K562 (cell line): ENCODE measurements around the gene DDX5. TPM values are rescaled to one million over a fixed set of nuclear protein-coding genes. Genes with fewer than 3 reads are reported as not detected.

Source experiments
- ARNT ChIP-seq, 2 experiments: fragments of 450-650 bp; IDR thresholded peaks; 2 replicates each; pipeline ENCODE4 v1.6.1; 2016; ENCODE audit warnings: mild to moderate bottlenecking in 1 of 2
- BCL6 ChIP-seq: fragments of 250-450 bp; sonication (Bioruptor Pico); IDR thresholded peaks from 2 replicates; pipeline ENCODE4 v1.4.0; 2020
- BDP1 ChIP-seq: IDR thresholded peaks from 3 replicates; pipeline ENCODE4 v1.6.1; 2011; ENCODE audit not compliant: insufficient read length, insufficient read depth
- ELK3 ChIP-seq: fragments of 450-650 bp; formaldehyde crosslinking; IDR thresholded peaks from 2 replicates; pipeline ENCODE4 v1.4.0; 2020; ENCODE audit warnings: mild to moderate bottlenecking
- ESRRB ChIP-seq: fragments of 250-450 bp; sonication (Bioruptor Pico); IDR thresholded peaks from 2 replicates; pipeline ENCODE4 v1.5.0; 2020; ENCODE audit warnings: mild to moderate bottlenecking, moderate library complexity, borderline replicate concordance
- HDAC2 ChIP-seq: fragments of 450-650 bp; IDR thresholded peaks from 2 replicates; pipeline ENCODE4 v1.6.1; 2016; ENCODE audit warnings: mild to moderate bottlenecking
- LCOR ChIP-seq: sonication (generic); formaldehyde crosslinking; IDR thresholded peaks from 2 replicates; pipeline ENCODE4 v1.8.0; 2022; ENCODE audit warnings: mild to moderate bottlenecking, missing genetic modification reagents
- MCM3 ChIP-seq: fragments of 450-650 bp; IDR thresholded peaks from 2 replicates; pipeline ENCODE4 v1.6.1; 2016
- NCOA2 ChIP-seq, 2 experiments: fragments of 450-650 bp; IDR thresholded peaks; 2 replicates each; pipeline ENCODE4 v1.6.1; 2018; ENCODE audit warnings: mild to moderate bottlenecking in 2 of 2, moderate library complexity in 1 of 2; ENCODE audit not compliant: partially characterized antibody in 2 of 2
- NELFE ChIP-seq: IDR thresholded peaks from 2 replicates; pipeline ENCODE4 v1.6.1; 2011; ENCODE audit warnings: mild to moderate bottlenecking; ENCODE audit not compliant: insufficient read depth, insufficient read length
- PCBP2 ChIP-seq: fragments of 200-400 bp; formaldehyde crosslinking; IDR thresholded peaks from 2 replicates; pipeline ENCODE4 v1.6.1; 2018; ENCODE audit warnings: low read length, low read depth, mild to moderate bottlenecking, moderate library complexity; ENCODE audit not compliant: poor library complexity, severe bottlenecking
- PKNOX1 ChIP-seq: fragments of 450-650 bp; IDR thresholded peaks from 2 replicates; pipeline ENCODE4 v1.6.1; 2016
- POLR2G ChIP-seq: fragments of 200-400 bp; formaldehyde crosslinking; IDR thresholded peaks from 2 replicates; pipeline ENCODE4 v1.6.1; 2017; ENCODE audit warnings: low read depth, mild to moderate bottlenecking, antibody characterized with exemption, low read length, moderate library complexity
- POLR2H ChIP-seq: IDR thresholded peaks from 2 replicates; pipeline ENCODE4 v1.6.1; 2016; ENCODE audit warnings: missing genetic modification characterization, low read depth, mild to moderate bottlenecking, control low read depth, missing compliant biosample characterization, moderate library complexity
- PTBP1 ChIP-seq: fragments of 200-400 bp; formaldehyde crosslinking; IDR thresholded peaks from 2 replicates; pipeline ENCODE4 v1.6.1; 2017; ENCODE audit warnings: low read depth, low read length
- SMAD1 ChIP-seq: fragments of 150-350 bp; IDR thresholded peaks from 2 replicates; pipeline ENCODE4 v1.6.1; 2014; ENCODE audit warnings: low read length, low read depth; ENCODE audit not compliant: partially characterized antibody
- SMARCA4 ChIP-seq: fragments of 450-650 bp; IDR thresholded peaks from 2 replicates; pipeline ENCODE4 v1.6.1; 2016
- SP1 ChIP-seq: sonication (generic); formaldehyde crosslinking; IDR thresholded peaks from 2 replicates; pipeline ENCODE4 v1.8.1; 2022; ENCODE audit warnings: mild to moderate bottlenecking, missing genetic modification reagents
- SRSF9 ChIP-seq: fragments of 200-400 bp; formaldehyde crosslinking; IDR thresholded peaks from 2 replicates; pipeline ENCODE4 v1.6.1; 2017; ENCODE audit warnings: low read depth, low read length, borderline replicate concordance
- TBP ChIP-seq: optimal IDR thresholded peaks from 2 replicates; pipeline ENCODE3; 2011; ENCODE audit warnings: low read depth, low read length, improper control_type of control experiment
- VEZF1 ChIP-seq: fragments of 200-800 bp; sonication (Bioruptor generic); IDR thresholded peaks from 2 replicates; pipeline ENCODE4 v1.6.1; 2017; ENCODE audit warnings: missing genetic modification characterization, missing compliant biosample characterization
- ZBED1 ChIP-seq: IDR thresholded peaks from 2 replicates; pipeline ENCODE4 v1.6.1; 2014
- ZNF24 ChIP-seq: fragments of 450-650 bp; IDR thresholded peaks from 2 replicates; pipeline ENCODE4 v1.6.1; 2016
- ZNF274 ChIP-seq: IDR thresholded peaks from 2 replicates; pipeline ENCODE4 v1.6.1; 2011; ENCODE audit warnings: low read depth, mild to moderate bottlenecking, low read length, moderate library complexity, borderline replicate concordance
- ZNF41 ChIP-seq: fragments of 250-450 bp; sonication (Bioruptor Pico); conservative IDR thresholded peaks from 2 replicates; pipeline ENCODE4 v1.4.0; 2020; ENCODE audit warnings: mild to moderate bottlenecking
- ZNF707 ChIP-seq: fragments of 250-450 bp; sonication (Bioruptor Pico); conservative IDR thresholded peaks from 2 replicates; pipeline ENCODE4 v1.8.0; 2022; ENCODE audit warnings: inconsistent platforms, mild to moderate bottlenecking, moderate library complexity
- ZNF76 ChIP-seq: fragments of 250-450 bp; sonication (Bioruptor Pico); IDR thresholded peaks from 2 replicates; pipeline ENCODE4 v1.4.0; 2020; ENCODE audit warnings: mild to moderate bottlenecking, moderate library complexity, borderline replicate concordance
- ZSCAN29 ChIP-seq: fragments of 450-650 bp; IDR thresholded peaks from 2 replicates; pipeline ENCODE4 v1.6.1; 2017
- polyA plus RNA-seq, 8 experiments: library from polyadenylated mRNA; depleted of rRNA in 4 of 8; stranded (reverse) in 5 of 8; unstranded in 3 of 8; fragments of >200 nt; fragmentation: Nextera tagmentation in 2 of 8; fragmentation: Illumina TruSeq in 1 of 8; extraction: Ambion mirVana in 2 of 8; extraction: Trizol in 1 of 8; gene quantifications; 2 replicates each; pipeline versions ENCODE4 v1.2.1 to v1.2.3, GENCODE V29; 2011 to 2014; ENCODE audit warnings: inconsistent platforms in 1 of 8, missing spikeins in 1 of 8
- total RNA-seq, 7 experiments: library from RNA; depleted of rRNA in 6 of 7; stranded (reverse); fragments of >200 nt in 6 of 7; fragmentation: Illumina TruSeq in 2 of 7; extraction: Trizol in 2 of 7; gene quantifications; 2 replicates each; pipeline versions ENCODE4 v1.2.1 to v1.2.3, GENCODE V29; 2011 to 2021; ENCODE audit warnings: low replicate concordance in 1 of 7

The DDX5 gene
- total and polyA plus RNA-seq, 9 of the 15 experiments (the other 6 are each of a cell fraction or from before 2014, with no cell fraction given) = 306 to 1,639 (median 604) TPM

- TF ChIP-seq PCBP2 = no peak
- TF ChIP-seq SMAD1 = no peak
- 0 out of 2 replicates have a peak, but pooled peaks have one; percentile 35 for TF ChIP-seq ZSCAN29
- peak; percentile 62; the same call in 1 of the 2 replicates for TF ChIP-seq SP1
- no peak for TF ChIP-seq ELK3
- TF ChIP-seq POLR2H (tag) = no peak; the same call in none of the 2 replicates
- no peak for TF ChIP-seq VEZF1 (CRISPR knock-in tag)
- TF ChIP-seq SMARCA4 = no peak
- no peak for TF ChIP-seq NELFE
- TF ChIP-seq NCOA2 (IDR thresholded peaks at IDR 0.05; ENCODE audit: partially characterized antibody in 2 of 2) = no peak
- TF ChIP-seq ZNF707 (CRISPR knock-in tag) = no peak
- TF ChIP-seq BDP1 = no peak
- no peak for TF ChIP-seq SRSF9
- no peak for TF ChIP-seq ZBED1
- TF ChIP-seq MCM3 = no peak
- peak; percentile 66 for TF ChIP-seq POLR2G
- no peak for TF ChIP-seq PTBP1
- no peak for TF ChIP-seq ZNF41
- no peak for TF ChIP-seq ZNF24
- TF ChIP-seq PKNOX1 = no peak
- TF ChIP-seq TBP = no peak
- no peak for TF ChIP-seq ZNF274
- TF ChIP-seq ESRRB (CRISPR knock-in tag) = no peak
- peak; percentile 62; the same call in 1 of the 2 replicates for TF ChIP-seq LCOR (CRISPR knock-in tag)
- TF ChIP-seq ZNF76 = no peak
- no peak for TF ChIP-seq HDAC2
- TF ChIP-seq ARNT (IDR thresholded peaks at IDR 0.05) = no peak
- no peak for TF ChIP-seq BCL6 (CRISPR knock-in tag)
Observed at GRCh38 chr17:64498308-64499203, 7.5 kb downstream of the DDX5 start (continued).
